A673 (cell line): Measurements from ENCODE around the gene ADAP2. TPM values are rescaled to one million over a fixed set of nuclear protein-coding genes. Genes with fewer than 3 reads are reported as not detected.
A peak's percentile ranks its signal among the peaks of the same experiment; 100 is the strongest.
"Not testable (repeated sequence)": the region's sequence is repeated elsewhere in the genome, so short reads cannot be mapped to it uniquely, and the experiment has no call there.

Experiments used
- BruUV-seq: library from RNA; stranded (reverse); fragments of 400-500 nt; replicated peaks from 2 replicates; lab custom pipeline; 2021; lab: Mats Ljungman, UMichigan
- CTCF ChIA-PET: fragments of 300-600 bp; sonication (Branson Sonifier 250); formaldehyde crosslinking; loops from one replicate; lab custom pipeline; 2022; ENCODE audit warnings: antibody characterized with exemption; lab: Charles Lee
- POLR2A ChIA-PET: fragments of 300-600 bp; sonication (Branson Sonifier 250); formaldehyde crosslinking; loops from one replicate; lab custom pipeline; 2022; ENCODE audit warnings: antibody characterized with exemption; ENCODE audit not compliant: low non-redundant PET; lab: Charles Lee
- DNase-seq: peaks from one replicate; pipeline ENCODE4 v3.0.0-alpha.2; 2015; ENCODE audit warnings: low spot score
- H3K27ac ChIP-seq: fragments of 200-600 bp; sonication (generic); 2 replicates; pipeline ENCODE4 v1.5.1; 2016; ENCODE audit warnings: mixed run types, low read depth, mild to moderate bottlenecking, mixed read lengths, antibody characterized with exemption, low read length; ENCODE audit not compliant: poor library complexity, severe bottlenecking
- H3K27me3 ChIP-seq: fragments of 200-600 bp; sonication (generic); replicated peaks from 2 replicates; pipeline ENCODE4 v1.6.1; 2017; ENCODE audit warnings: mixed run types, low read depth, mild to moderate bottlenecking, mixed read lengths, antibody characterized with exemption, low read length; ENCODE audit not compliant: insufficient read depth, poor library complexity
- H3K36me3 ChIP-seq: fragments of 200-600 bp; sonication (generic); 2 replicates; pipeline ENCODE4 v1.6.1; 2016; ENCODE audit warnings: mixed run types, mild to moderate bottlenecking, mixed read lengths, antibody characterized with exemption, low read length; ENCODE audit not compliant: insufficient read depth, poor library complexity, severe bottlenecking
- H3K4me1 ChIP-seq: fragments of 200-600 bp; sonication (generic); 2 replicates; pipeline ENCODE4 v1.6.1; 2017; ENCODE audit warnings: mixed run types, mild to moderate bottlenecking, mixed read lengths, antibody characterized with exemption, low read length; ENCODE audit not compliant: insufficient read depth, poor library complexity, severe bottlenecking
- H3K4me3 ChIP-seq: fragments of 200-600 bp; sonication (generic); 2 replicates; pipeline ENCODE4 v1.5.1; 2016; ENCODE audit warnings: low read depth, mixed run types, mild to moderate bottlenecking, mixed read lengths, low read length; ENCODE audit not compliant: poor library complexity, severe bottlenecking
- H3K9me3 ChIP-seq: fragments of 200-600 bp; sonication (generic); 2 replicates; pipeline ENCODE4 v1.6.1; 2016; ENCODE audit warnings: mixed run types, low read depth, mild to moderate bottlenecking, mixed read lengths, antibody characterized with exemption, low read length; ENCODE audit not compliant: poor library complexity, severe bottlenecking
- EZH2 ChIP-seq: fragments of 200-600 bp; sonication (generic); IDR thresholded peaks from 2 replicates; pipeline ENCODE4 v1.6.1; 2017; ENCODE audit warnings: borderline replicate concordance, low read depth, mild to moderate bottlenecking, mixed read lengths, antibody characterized with exemption, low read length; ENCODE audit not compliant: poor library complexity, severe bottlenecking
- intact Hi-C: fragments of 100-400 bp; cut with micrococcal nuclease; formaldehyde crosslinking; loops from one replicate; pipeline ENCODE4 v1.10.0; 2022; ENCODE audit not compliant: unreplicated experiment
- total RNA-seq: library from RNA; stranded (reverse); gene quantifications from 2 replicates; pipeline ENCODE4 v1.2.3, GENCODE V29; 2021
- TF ChIP-seq, protein P1 (sequence below): fragments of 300-800, 200-600 bp; sonication (generic); conservative IDR thresholded peaks from 2 replicates; pipeline ENCODE4 v1.5.1; 2017; ENCODE audit warnings: low read depth, mild to moderate bottlenecking, antibody characterized with exemption, low read length, moderate library complexity, mixed read lengths

The ADAP2 gene
- total RNA-seq, 1 experiment from 2014 or later: not detected

DNA sequence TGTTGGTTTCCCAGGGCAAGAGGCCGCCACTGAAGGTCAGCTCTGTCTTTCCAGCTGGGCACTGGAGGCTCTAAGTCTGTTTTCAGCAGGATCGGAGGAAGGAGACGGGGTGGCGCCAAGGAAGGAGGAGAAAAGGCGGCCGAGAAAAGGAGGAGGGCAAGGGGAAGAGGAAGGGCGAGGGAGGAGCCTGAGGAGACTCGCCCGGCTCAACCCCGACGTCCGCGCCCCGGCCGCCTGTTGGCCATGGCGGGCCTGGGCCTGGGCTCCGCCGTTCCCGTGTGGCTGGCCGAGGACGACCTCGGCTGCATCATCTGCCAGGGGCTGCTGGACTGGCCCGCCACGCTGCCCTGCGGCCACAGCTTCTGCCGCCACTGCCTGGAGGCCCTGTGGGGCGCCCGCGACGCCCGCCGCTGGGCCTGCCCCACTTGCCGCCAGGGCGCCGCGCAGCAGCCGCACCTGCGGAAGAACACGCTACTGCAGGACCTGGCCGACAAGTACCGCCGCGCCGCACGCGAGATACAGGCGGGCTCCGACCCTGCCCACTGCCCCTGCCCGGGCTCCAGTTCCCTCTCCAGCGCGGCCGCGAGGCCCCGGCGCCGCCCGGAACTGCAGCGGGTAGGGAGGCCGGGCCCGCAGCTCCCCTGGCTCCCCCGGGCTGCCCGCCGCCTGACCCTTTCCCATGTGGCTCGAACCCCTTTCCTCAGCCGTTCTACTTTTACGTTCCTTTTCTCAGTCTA, 49.3 kb downstream of the ADAP2 start, which contains the start of gene RNF135:
Gene RNF135, plus strand, starts transcription at position 209 of the 737 bp plus-strand sequence. Its CDS starts 35 bp downstream, at position 244.
- POLR2A ChIA-PET: no interaction called here
- H3K4me3 ChIP-seq: peak within 1 kb of the TSS; percentile 51

GRCh38 chr17:30975042-30975820, 53.5 kb downstream of the ADAP2 start:
- no TSS peak for BruUV-seq
- intact Hi-C loops: no loop called here
- Histone ChIP-seq H3K9me3 (no peaks in the 10 kb centered on the region), H3K27ac (no peak overlapping the region), H3K4me3 (no peak overlapping the region), H3K36me3 (no peaks in the 10 kb centered on the region), H3K27me3 (no peaks in the 10 kb centered on the region), H3K4me1 (no peaks in the 10 kb centered on the region)
- ChIA-PET POLR2A (interaction anchor here (0.6 kb wide), 1 partner anchor 512 kb away, joined by 11 read pairs; no protein-coding TSS in a partner anchor), CTCF (no interaction called here)
- DNase-seq: no peak
- TF ChIP-seq, protein P1, sequence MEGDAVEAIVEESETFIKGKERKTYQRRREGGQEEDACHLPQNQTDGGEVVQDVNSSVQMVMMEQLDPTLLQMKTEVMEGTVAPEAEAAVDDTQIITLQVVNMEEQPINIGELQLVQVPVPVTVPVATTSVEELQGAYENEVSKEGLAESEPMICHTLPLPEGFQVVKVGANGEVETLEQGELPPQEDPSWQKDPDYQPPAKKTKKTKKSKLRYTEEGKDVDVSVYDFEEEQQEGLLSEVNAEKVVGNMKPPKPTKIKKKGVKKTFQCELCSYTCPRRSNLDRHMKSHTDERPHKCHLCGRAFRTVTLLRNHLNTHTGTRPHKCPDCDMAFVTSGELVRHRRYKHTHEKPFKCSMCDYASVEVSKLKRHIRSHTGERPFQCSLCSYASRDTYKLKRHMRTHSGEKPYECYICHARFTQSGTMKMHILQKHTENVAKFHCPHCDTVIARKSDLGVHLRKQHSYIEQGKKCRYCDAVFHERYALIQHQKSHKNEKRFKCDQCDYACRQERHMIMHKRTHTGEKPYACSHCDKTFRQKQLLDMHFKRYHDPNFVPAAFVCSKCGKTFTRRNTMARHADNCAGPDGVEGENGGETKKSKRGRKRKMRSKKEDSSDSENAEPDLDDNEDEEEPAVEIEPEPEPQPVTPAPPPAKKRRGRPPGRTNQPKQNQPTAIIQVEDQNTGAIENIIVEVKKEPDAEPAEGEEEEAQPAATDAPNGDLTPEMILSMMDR: no peak
- no peak for TF ChIP-seq EZH2

More for the DNA sequence above, 49.3 kb downstream of the ADAP2 start, which contains the start of gene RNF135:
- BruUV-seq: no TSS peak
- DNase-seq: peak; percentile 72
- CTCF ChIA-PET: interaction anchor here (0.6 kb wide), 1 partner anchor 295 kb away, joined by 3 read pairs; no protein-coding TSS in a partner anchor
- no peaks in the 10 kb centered on the region for H3K9me3 ChIP-seq
- no peaks in the 10 kb centered on the region for H3K36me3 ChIP-seq
- TF ChIP-seq, protein P1: no peak
- TF ChIP-seq EZH2: no peak
- H3K27ac ChIP-seq: peak within 1 kb of the TSS; percentile 72
- H3K27me3 ChIP-seq: no peaks in the 10 kb centered on the region
- intact Hi-C loops: no loop called here
- H3K4me1 ChIP-seq: no peaks in the 10 kb centered on the region

DNA sequence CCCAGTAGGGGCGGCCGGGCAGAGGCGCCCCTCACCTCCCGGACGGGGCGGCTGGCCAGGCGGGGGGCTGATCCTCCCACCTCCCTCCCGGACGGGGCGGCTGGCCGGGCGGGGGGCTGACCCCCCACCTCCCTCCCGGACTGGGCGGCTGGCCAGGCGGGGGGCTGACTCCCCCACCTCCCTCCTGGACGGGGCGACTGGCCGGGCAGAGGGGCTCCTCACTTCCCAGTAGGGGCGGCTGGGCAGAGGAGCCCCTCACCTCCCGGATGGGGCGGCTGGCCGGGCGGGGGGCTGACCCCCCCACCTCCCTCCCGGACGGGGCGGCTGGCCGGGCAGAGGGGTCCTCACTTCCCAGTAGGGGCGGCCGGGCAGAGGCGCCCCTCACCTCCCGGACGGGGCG, 58.2 kb downstream of the ADAP2 start:
- H3K4me1 ChIP-seq, H3K27me3 ChIP-seq, DNase-seq, H3K4me3 ChIP-seq, H3K36me3 ChIP-seq, intact Hi-C loops, BruUV-seq, H3K27ac ChIP-seq, POLR2A ChIA-PET, CTCF ChIA-PET, H3K9me3 ChIP-seq: not testable (repeated sequence)
